ENCODE results near the gene GATAD2A.

DNA sequence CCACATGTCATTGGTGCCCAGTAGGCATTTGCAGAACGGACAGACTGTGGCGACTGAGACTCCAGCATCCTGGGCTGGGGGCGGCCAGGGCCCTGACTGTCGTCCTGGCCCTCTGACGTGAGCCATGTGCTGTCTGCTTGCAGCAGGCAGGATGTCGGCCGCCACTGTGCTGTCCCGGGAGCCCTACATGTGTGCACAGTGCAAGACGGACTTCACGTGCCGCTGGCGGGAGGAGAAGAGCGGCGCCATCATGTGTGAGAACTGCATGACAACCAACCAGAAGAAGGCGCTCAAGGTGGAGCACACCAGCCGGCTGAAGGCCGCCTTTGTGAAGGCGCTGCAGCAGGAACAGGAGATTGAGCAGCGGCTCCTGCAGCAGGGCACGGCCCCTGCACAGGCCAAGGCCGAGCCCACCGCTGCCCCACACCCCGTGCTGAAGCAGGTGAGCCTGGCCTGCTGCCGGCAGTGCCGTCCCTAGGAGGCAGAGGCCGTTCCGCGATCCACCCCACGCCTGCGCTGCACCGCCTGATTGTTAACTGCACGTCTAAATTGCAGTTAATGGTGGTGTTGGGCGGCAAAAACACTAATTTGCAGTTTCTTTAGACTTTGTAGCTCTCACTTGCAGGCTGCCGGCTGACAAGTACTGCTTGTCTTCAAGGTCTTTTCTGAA is 95.6 kb downstream of the GATAD2A start:
- TF ChIP-seq EZH2phosphoT487 (IDR thresholded peaks at IDR 0.05; ENCODE audit: low read depth) = no peak
- TF ChIP-seq, protein P1, sequence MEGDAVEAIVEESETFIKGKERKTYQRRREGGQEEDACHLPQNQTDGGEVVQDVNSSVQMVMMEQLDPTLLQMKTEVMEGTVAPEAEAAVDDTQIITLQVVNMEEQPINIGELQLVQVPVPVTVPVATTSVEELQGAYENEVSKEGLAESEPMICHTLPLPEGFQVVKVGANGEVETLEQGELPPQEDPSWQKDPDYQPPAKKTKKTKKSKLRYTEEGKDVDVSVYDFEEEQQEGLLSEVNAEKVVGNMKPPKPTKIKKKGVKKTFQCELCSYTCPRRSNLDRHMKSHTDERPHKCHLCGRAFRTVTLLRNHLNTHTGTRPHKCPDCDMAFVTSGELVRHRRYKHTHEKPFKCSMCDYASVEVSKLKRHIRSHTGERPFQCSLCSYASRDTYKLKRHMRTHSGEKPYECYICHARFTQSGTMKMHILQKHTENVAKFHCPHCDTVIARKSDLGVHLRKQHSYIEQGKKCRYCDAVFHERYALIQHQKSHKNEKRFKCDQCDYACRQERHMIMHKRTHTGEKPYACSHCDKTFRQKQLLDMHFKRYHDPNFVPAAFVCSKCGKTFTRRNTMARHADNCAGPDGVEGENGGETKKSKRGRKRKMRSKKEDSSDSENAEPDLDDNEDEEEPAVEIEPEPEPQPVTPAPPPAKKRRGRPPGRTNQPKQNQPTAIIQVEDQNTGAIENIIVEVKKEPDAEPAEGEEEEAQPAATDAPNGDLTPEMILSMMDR (IDR thresholded peaks at IDR 0.05; ENCODE audit: low read depth, low read length) = no peak
